Upper lobe of left lung (tissue), 6 donors: ENCODE results near the gene ANKRD24. TPM values are rescaled to one million over a fixed set of nuclear protein-coding genes. Genes with fewer than 3 reads are reported as not detected.

Source experiments
- ATAC-seq, 2 donors: fragments of 200-7000 bp; cut with Tn5 transposase; one replicate each; pipeline ENCODE4 v1.9.1; 2022; ENCODE audit warnings: mild to moderate bottlenecking in 2 of 2, moderate library complexity in 2 of 2; ENCODE audit not compliant: low FRiP score in 2 of 2
- DNase-seq, 2 donors: peaks; one replicate each; pipeline ENCODE4 v3.0.0-alpha.2; 2019 to 2020
- H3K27ac ChIP-seq, 4 donors: fragments of 200-600 bp; sonication (generic); one replicate each; pipeline ENCODE4 v1.5.1; 2016 to 2019
- H3K27me3 ChIP-seq, 4 donors: fragments of 200-600 bp; sonication (generic); one replicate each; pipeline ENCODE4 v1.5.1; 2017 to 2019
- H3K36me3 ChIP-seq, 4 donors: fragments of 200-600 bp; sonication (generic); one replicate each; pipeline ENCODE4 v1.5.1; 2016 to 2019
- H3K4me1 ChIP-seq, 4 donors: fragments of 200-600 bp; sonication (generic); one replicate each; pipeline ENCODE4 v1.5.1; 2018 to 2019
- H3K4me3 ChIP-seq, 4 donors: fragments of 200-600 bp; sonication (generic); one replicate each; pipeline ENCODE4 v1.5.1; 2017 to 2019; ENCODE audit warnings: mild to moderate bottlenecking in 2 of 4, moderate library complexity in 1 of 4
- H3K9me3 ChIP-seq, 4 donors: fragments of 200-600 bp; sonication (generic); one replicate each; pipeline ENCODE4 v1.5.1; 2018 to 2019
- CTCF ChIP-seq, 6 experiments: fragments of 450-650 bp in 4 of 6; fragments of 200-600 bp in 2 of 6; sonication (generic) in 2 of 6; IDR thresholded peaks; one replicate each; pipeline ENCODE4 v1.5.1; 2016 to 2019; ENCODE audit warnings: antibody characterized with exemption in 6 of 6
- EP300 ChIP-seq, 4 donors: sonication (generic); formaldehyde crosslinking; IDR thresholded peaks; one replicate each; pipeline ENCODE4 v1.5.1; 2017; ENCODE audit warnings: antibody characterized with exemption in 4 of 4, control low read depth in 2 of 4
- POLR2A ChIP-seq, 4 donors: fragments of 450-650 bp; IDR thresholded peaks; one replicate each; pipeline ENCODE4 v1.5.1; 2016 to 2017; ENCODE audit warnings: antibody characterized with exemption in 4 of 4, mild to moderate bottlenecking in 2 of 4
- POLR2AphosphoS5 ChIP-seq, 2 donors: sonication (generic); formaldehyde crosslinking; IDR thresholded peaks; one replicate each; pipeline ENCODE4 v1.5.1; 2017; ENCODE audit warnings: antibody characterized with exemption in 2 of 2
- WGBS, 2 donors: methylation state at CpG; one replicate each; pipeline ENCODE4 v1.1.5; 2017 to 2018; 5-methylcytosine and 5-hydroxymethylcytosine counted together
- total RNA-seq, 6 donors: library from RNA; depleted of rRNA in 4 of 6; stranded (reverse); fragments of >200 nt in 4 of 6; gene quantifications; one replicate each; pipeline versions ENCODE4 v1.1.0 to v1.2.1, GENCODE V29; 2016 to 2021
- donor health status: DM: no; HTN: no; CAD: no; lungs with moderate emphysema.
- donor health status: DM: no; HTN: yes; CAD: no; lungs with severe emphysema.

ANKRD24 gene
- total RNA-seq, 6 donors from 2014 or later, result 0.46 to 10.5 (median 1.3) TPM

- Histone ChIP-seq H3K9me3 (no peaks in the 10 kb centered on the region), H3K4me1 (peaks cover 0 to 7% (median 5%) of the 10 kb centered on the region in 4 donors), H3K4me3 (no peak overlapping the region), H3K36me3 (peaks cover 0 to 40% (median 27%) of the 10 kb centered on the region in 4 donors), H3K27me3 (peaks cover 0 to 4% (median 0%) of the 10 kb centered on the region in 4 donors), H3K27ac (no peak overlapping the region)
- TF ChIP-seq EP300 (IDR thresholded peaks at IDR 0.05) (no peak), POLR2AphosphoS5 (IDR thresholded peaks at IDR 0.05) (no peak), POLR2A (IDR thresholded peaks at IDR 0.05) (no peak), CTCF (IDR thresholded peaks at IDR 0.05) (no peak)
- ATAC-seq (no peak), DNase-seq (no peak)
- 37 to 62% methylated on average over 8 to 9 of the region's 11 CpGs for WGBS, 2 donors
Measured at GRCh38 chr19:4173479-4174212, 8.8 kb upstream of the ANKRD24 start.

GRCh38 chr19:4174213-4174894, 8.1 kb upstream of the ANKRD24 start:
- Histone ChIP-seq H3K4me3 (no peak overlapping the region), H3K4me1 (peaks cover 0 to 7% (median 5%) of the 10 kb centered on the region in 4 donors), H3K27ac (no peak overlapping the region), H3K9me3 (no peaks in the 10 kb centered on the region), H3K36me3 (peaks cover 0 to 47% (median 30%) of the 10 kb centered on the region in 4 donors), H3K27me3 (peaks cover 0 to 4% (median 0%) of the 10 kb centered on the region in 4 donors)
- no peak for ATAC-seq
- 80 to 86% methylated on average over 1 to 21 of the region's 21 CpGs for WGBS, 2 donors
- no peak for DNase-seq
- TF ChIP-seq POLR2A (IDR thresholded peaks at IDR 0.05), result no peak
- no peak for TF ChIP-seq CTCF (IDR thresholded peaks at IDR 0.05)
- TF ChIP-seq EP300 (IDR thresholded peaks at IDR 0.05), result no peak
- TF ChIP-seq POLR2AphosphoS5 (IDR thresholded peaks at IDR 0.05), result no peak

- 93 to 94% methylated on average over 14 to 22 of the region's 41 CpGs for WGBS, 2 donors
- TF ChIP-seq CTCF (IDR thresholded peaks at IDR 0.05) (no peak), POLR2A (IDR thresholded peaks at IDR 0.05) (no peak), EP300 (IDR thresholded peaks at IDR 0.05) (no peak), POLR2AphosphoS5 (IDR thresholded peaks at IDR 0.05) (no peak)
- Histone ChIP-seq H3K36me3 (peaks cover 0 to 55% (median 31%) of the 10 kb centered on the region in 4 donors), H3K27ac (no peak overlapping the region), H3K4me3 (no peak overlapping the region), H3K9me3 (no peaks in the 10 kb centered on the region), H3K27me3 (peaks cover 0 to 4% (median 0%) of the 10 kb centered on the region in 4 donors), H3K4me1 (peaks cover 0 to 7% (median 5%) of the 10 kb centered on the region in 4 donors)
- ATAC-seq (peak in 1 of 2 donors; percentile 3), DNase-seq (peak in 1 of 2 donors; percentile 71)
Measured at GRCh38 chr19:4174895-4175668, 7.4 kb upstream of the ANKRD24 start.

- ATAC-seq, result peak in 1 of 2 donors; percentile 6
- Histone ChIP-seq H3K9me3 (no peaks in the 10 kb centered on the region), H3K27me3 (peaks cover 0 to 4% (median 0%) of the 10 kb centered on the region in 4 donors), H3K4me3 (no peak overlapping the region), H3K27ac (no peak overlapping the region), H3K4me1 (peaks cover 1 to 11% (median 7%) of the 10 kb centered on the region in 4 donors), H3K36me3 (peaks cover 0 to 60% (median 31%) of the 10 kb centered on the region in 4 donors)
- DNase-seq, result peak in 1 of 2 donors; percentile 70
- 92% methylated on average over 3 of the region's 12 CpGs; no CpG with 5 or more reads in 1 of the 2 donors for WGBS, 2 donors
- TF ChIP-seq CTCF (IDR thresholded peaks at IDR 0.05) (no peak), EP300 (IDR thresholded peaks at IDR 0.05) (no peak)
Measured at GRCh38 chr19:4175669-4175931, 6.9 kb upstream of the ANKRD24 start.
